GM12875 (cell line): Measurements from ENCODE around the gene GALR1.
A peak's percentile ranks its signal among the peaks of the same experiment; 100 is the strongest.

Experiments used
- H3K4me3 ChIP-seq: one replicate; pipeline ENCODE4 v1.5.1; 2011; ENCODE audit warnings: low read depth, low read length, control low read depth
- CTCF ChIP-seq: IDR thresholded peaks from 2 replicates; pipeline ENCODE4 v1.5.1; 2011; ENCODE audit warnings: low read depth, mild to moderate bottlenecking, control low read depth, inconsistent platforms, low read length, moderate library complexity, borderline replicate concordance; ENCODE audit not compliant: insufficient read depth

GALR1 gene

GRCh38 chr18:77206676-77207374 is 42.8 kb upstream of the GALR1 start:
- TF ChIP-seq CTCF: no peak
- no peak overlapping the region for H3K4me3 ChIP-seq

GRCh38 chr18:77207540-77207939 is 42.1 kb upstream of the GALR1 start:
- peak; percentile 55 for TF ChIP-seq CTCF
- no peak overlapping the region for H3K4me3 ChIP-seq

GRCh38 chr18:77208964-77209363 is 40.7 kb upstream of the GALR1 start:
- H3K4me3 ChIP-seq: no peak overlapping the region
- no peak for TF ChIP-seq CTCF

GRCh38 chr18:77209587-77209986 is 40.1 kb upstream of the GALR1 start:
- no peak for TF ChIP-seq CTCF
- no peak overlapping the region for H3K4me3 ChIP-seq

- TF ChIP-seq CTCF: no peak
- no peak overlapping the region for H3K4me3 ChIP-seq
These were observed 39.4 kb upstream of the GALR1 start for GRCh38 chr18:77210249-77210648.

GRCh38 chr18:77218642-77219041 is 31.0 kb upstream of the GALR1 start:
- TF ChIP-seq CTCF: no peak
- H3K4me3 ChIP-seq: no peak overlapping the region

- no peak overlapping the region for H3K4me3 ChIP-seq
- TF ChIP-seq CTCF: no peak
These were observed 28.9 kb upstream of the GALR1 start for GRCh38 chr18:77220726-77221125.
